Kidney (tissue), 14 donors: Measurements from ENCODE around the gene TSHR. TPM values are rescaled to one million over a fixed set of nuclear protein-coding genes. Genes with fewer than 3 reads are reported as not detected.

Experiments
- DNase-seq, 5 donors: peaks; one replicate each; pipeline ENCODE4 v3.0.0-alpha.2; 2013 to 2020
- FAIRE-seq: peaks from 2 replicates; lab custom pipeline; 2012; peaks lifted over from hg19 to GRCh38; lab: Jason Lieb, UNC
- H3K27ac ChIP-seq, 2 donors: one replicate each; pipeline ENCODE4 v1.7.0; 2013; ENCODE audit warnings: low read depth in 2 of 2, low read length in 2 of 2, inconsistent platforms in 1 of 2
- H3K27me3 ChIP-seq: one replicate; pipeline ENCODE4 v1.7.1; 2013; ENCODE audit warnings: low read length, inconsistent platforms; ENCODE audit not compliant: control insufficient read depth, insufficient read depth
- H3K36me3 ChIP-seq, 3 donors: one replicate each; pipeline versions ENCODE4 v1.7.0 to v1.7.1; 2013; ENCODE audit warnings: low read length in 3 of 3, control low read depth in 1 of 3, inconsistent platforms in 1 of 3; ENCODE audit not compliant: insufficient read depth in 3 of 3, control insufficient read depth in 2 of 3
- H3K4me1 ChIP-seq, 3 donors: one replicate each; pipeline versions ENCODE4 v1.7.0 to v1.7.1; 2013; ENCODE audit warnings: low read length in 3 of 3, inconsistent platforms in 1 of 3, low read depth in 1 of 3; ENCODE audit not compliant: control insufficient read depth in 2 of 3, insufficient read depth in 2 of 3
- H3K4me3 ChIP-seq, 3 donors: one replicate each; pipeline versions ENCODE4 v1.7.0 to v1.8.1; 2013; ENCODE audit warnings: low read length in 3 of 3, control low read depth in 1 of 3, inconsistent platforms in 1 of 3
- H3K9ac ChIP-seq, 3 donors: one replicate each; pipeline versions ENCODE4 v1.7.0 to v1.7.1; 2013; ENCODE audit warnings: low read length in 3 of 3, control low read depth in 1 of 3, inconsistent platforms in 1 of 3
- H3K9me3 ChIP-seq, 3 donors: one replicate each; pipeline versions ENCODE4 v1.7.0 to v1.7.1; 2013; ENCODE audit warnings: low read length in 3 of 3, control low read depth in 1 of 3, inconsistent platforms in 1 of 3; ENCODE audit not compliant: control insufficient read depth in 2 of 3, insufficient read depth in 1 of 3
- intact Hi-C: fragments of 100-400 bp; cut with DNase I; formaldehyde crosslinking; loops from one replicate; pipeline ENCODE4 v1.11.1; 2022
- polyA plus RNA-seq: library from polyadenylated mRNA; stranded (reverse); fragments of 350-450 nt; fragmentation: Illumina TruSeq; extraction: RNeasy Lipid Tissue Mini Kit (QIAGEN cat#74804); gene quantifications from one replicate; pipeline ENCODE4 v1.2.3, GENCODE V29; 2014; ENCODE audit warnings: low read depth, low replicate concordance; ENCODE audit not compliant: insufficient read depth
- total RNA-seq: library from RNA; stranded (reverse); fragmentation: NEBNext Ultra II Directional; extraction: Animal tissue kit (Norgen Biotek cat#: 25700); gene quantifications from one replicate; pipeline ENCODE4 v1.2.1, GENCODE V29; 2021
- TF ChIP-seq, protein P1 (sequence below): IDR thresholded peaks from 3 replicates; pipeline ENCODE4 v1.5.1; 2012; ENCODE audit warnings: mild to moderate bottlenecking, moderate library complexity, borderline replicate concordance; ENCODE audit not compliant: insufficient read depth; ENCODE audit errors: extremely low read depth
- donor health status: control.
- donor health status: control.
- donor health status: control.
- donor health status: control.
- donor health status: control.
- donor health status: DM: yes; HTN: yes; CAD: no.
- donor health status: Normal renal cell carcinoma (clear cell type).

The TSHR gene
- total and polyA plus RNA-seq, 2 donors from 2014 or later, result 0.98 TPM; not detected in 1

DNA sequence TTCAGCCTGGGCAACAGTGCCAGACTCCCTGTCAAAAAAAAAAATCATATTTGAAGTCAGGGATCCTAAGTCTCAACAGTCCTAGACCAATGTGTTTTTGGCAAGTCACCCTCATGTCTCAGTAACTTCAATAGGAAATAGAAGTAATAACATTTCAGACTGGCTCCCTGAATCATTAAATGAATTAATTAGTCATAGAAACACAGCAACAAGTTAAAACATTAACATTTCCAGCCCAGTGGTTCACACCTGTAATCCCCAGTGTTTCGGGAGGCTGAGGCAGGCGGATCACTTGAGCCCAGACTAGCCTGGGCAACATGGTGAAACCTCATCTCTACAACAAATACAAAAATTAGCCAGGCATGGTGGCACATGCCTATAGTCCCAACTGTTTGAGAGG is 140.1 kb downstream of the TSHR start:
- H3K27ac ChIP-seq, result no peak overlapping the region

DNA sequence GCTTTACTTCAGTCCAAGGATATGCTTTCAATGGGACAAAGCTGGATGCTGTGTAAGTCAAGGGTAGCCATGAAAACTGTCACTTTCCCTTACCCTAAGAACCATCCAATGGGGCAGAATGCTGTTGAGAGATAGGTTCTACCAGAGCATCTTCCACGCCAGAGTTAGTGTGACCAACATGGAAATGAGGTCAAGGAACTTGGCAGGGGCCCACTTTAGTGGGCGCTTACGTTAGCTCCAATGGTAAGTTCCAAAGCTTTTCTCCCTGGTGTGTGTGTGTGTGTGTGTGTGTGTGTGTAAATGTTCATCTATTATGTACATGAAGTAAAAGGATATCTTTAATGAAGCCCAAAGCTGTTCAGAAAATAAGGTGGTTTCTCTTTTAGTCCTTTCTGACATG is 141.2 kb downstream of the TSHR start:
- DNase-seq, result no peak
- Histone ChIP-seq H3K27me3 (no peaks in the 10 kb centered on the region), H3K27ac (no peak overlapping the region), H3K4me1 (no peaks in the 10 kb centered on the region), H3K9me3 (no peaks in the 10 kb centered on the region), H3K9ac (no peak overlapping the region), H3K36me3 (no peaks in the 10 kb centered on the region), H3K4me3 (no peak overlapping the region)
- no peak for FAIRE-seq
- TF ChIP-seq, protein P1, sequence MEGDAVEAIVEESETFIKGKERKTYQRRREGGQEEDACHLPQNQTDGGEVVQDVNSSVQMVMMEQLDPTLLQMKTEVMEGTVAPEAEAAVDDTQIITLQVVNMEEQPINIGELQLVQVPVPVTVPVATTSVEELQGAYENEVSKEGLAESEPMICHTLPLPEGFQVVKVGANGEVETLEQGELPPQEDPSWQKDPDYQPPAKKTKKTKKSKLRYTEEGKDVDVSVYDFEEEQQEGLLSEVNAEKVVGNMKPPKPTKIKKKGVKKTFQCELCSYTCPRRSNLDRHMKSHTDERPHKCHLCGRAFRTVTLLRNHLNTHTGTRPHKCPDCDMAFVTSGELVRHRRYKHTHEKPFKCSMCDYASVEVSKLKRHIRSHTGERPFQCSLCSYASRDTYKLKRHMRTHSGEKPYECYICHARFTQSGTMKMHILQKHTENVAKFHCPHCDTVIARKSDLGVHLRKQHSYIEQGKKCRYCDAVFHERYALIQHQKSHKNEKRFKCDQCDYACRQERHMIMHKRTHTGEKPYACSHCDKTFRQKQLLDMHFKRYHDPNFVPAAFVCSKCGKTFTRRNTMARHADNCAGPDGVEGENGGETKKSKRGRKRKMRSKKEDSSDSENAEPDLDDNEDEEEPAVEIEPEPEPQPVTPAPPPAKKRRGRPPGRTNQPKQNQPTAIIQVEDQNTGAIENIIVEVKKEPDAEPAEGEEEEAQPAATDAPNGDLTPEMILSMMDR, result no peak
- intact Hi-C loops, result no loop called here

More for the DNA sequence above, 140.1 kb downstream of the TSHR start:
- Histone ChIP-seq H3K4me1 (no peaks in the 10 kb centered on the region), H3K9me3 (no peaks in the 10 kb centered on the region), H3K36me3 (no peaks in the 10 kb centered on the region), H3K27me3 (no peaks in the 10 kb centered on the region), H3K9ac (no peak overlapping the region), H3K4me3 (no peak overlapping the region)
- peak in 2 of 5 donors; percentile 4 to 7 for DNase-seq
- intact Hi-C loops, result no loop called here
- TF ChIP-seq, protein P1, result no peak
- FAIRE-seq, result no peak

DNA sequence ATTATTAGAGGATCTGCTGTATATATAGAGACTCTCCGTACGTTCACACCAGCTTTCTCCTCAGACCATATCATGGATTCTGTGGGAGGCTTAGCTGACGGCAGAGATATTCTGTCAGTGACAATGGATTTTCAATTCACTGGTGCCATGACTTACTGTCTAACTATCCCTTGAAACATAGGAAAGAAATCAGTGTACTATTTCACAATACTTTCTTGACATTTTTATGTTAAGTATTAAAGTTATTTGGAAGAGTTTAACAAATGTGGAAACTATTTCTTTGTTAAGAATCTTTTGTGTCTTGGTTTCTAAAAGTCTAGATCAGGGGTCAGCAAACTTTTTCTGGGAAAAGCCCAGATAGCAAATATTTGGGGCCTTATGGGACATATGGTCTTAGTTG is 146.8 kb downstream of the TSHR start:
- H3K27me3 ChIP-seq, result no peaks in the 10 kb centered on the region
- DNase-seq (no peak), FAIRE-seq (no peak)
- H3K4me1 ChIP-seq, result no peaks in the 10 kb centered on the region
- H3K36me3 ChIP-seq, result no peaks in the 10 kb centered on the region
- H3K9me3 ChIP-seq, result no peaks in the 10 kb centered on the region
- no peak overlapping the region for H3K27ac ChIP-seq
- TF ChIP-seq, protein P1, result no peak
- no peak overlapping the region for H3K9ac ChIP-seq
- no peak overlapping the region for H3K4me3 ChIP-seq
- intact Hi-C loops, result no loop called here

DNA sequence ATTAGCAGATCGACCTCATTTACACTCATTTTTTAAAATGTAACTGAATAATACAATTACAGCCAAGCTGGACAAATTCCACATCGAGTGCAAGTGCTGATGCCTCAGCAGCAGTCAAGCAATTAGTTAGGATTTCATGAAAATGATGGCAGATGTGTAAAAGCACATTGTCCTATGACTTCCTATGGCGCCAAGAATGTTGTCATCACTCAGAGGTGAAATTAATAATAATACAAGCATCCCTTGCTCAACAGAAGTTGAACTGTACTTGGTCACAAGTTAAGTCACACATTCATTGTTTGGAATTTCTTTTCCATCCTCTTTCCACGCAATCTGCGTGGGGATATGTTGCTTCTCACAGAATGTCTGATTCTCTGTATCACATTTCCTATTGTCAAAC is 148.0 kb downstream of the TSHR start:
- Histone ChIP-seq H3K9ac (no peak overlapping the region), H3K27ac (no peak overlapping the region), H3K36me3 (no peaks in the 10 kb centered on the region), H3K27me3 (no peaks in the 10 kb centered on the region), H3K4me3 (no peak overlapping the region), H3K4me1 (no peaks in the 10 kb centered on the region), H3K9me3 (no peaks in the 10 kb centered on the region)
- intact Hi-C loops, result no loop called here
- FAIRE-seq (no peak), DNase-seq (no peak)
- TF ChIP-seq, protein P1, result no peak
